22Rv1 (cell line): ENCODE measurements around the gene PLXNA4.

ENCODE experiments used
- CTCF ChIP-seq: fragments of 450-650 bp; IDR thresholded peaks from 2 replicates; pipeline ENCODE4 v1.5.1; 2017; ENCODE audit warnings: mild to moderate bottlenecking
- ZFX ChIP-seq: fragments of 450-650 bp; IDR thresholded peaks from 2 replicates; pipeline ENCODE4 v1.6.1; 2017; ENCODE audit warnings: antibody characterized with exemption, borderline replicate concordance

GRCh38 chr7:132425942-132426341, 150.3 kb downstream of the PLXNA4 start:
- TF ChIP-seq CTCF (no peak), ZFX (no peak)
